Activated CD8-positive, alpha-beta T cell treated with anti-CD3 and anti-CD28 coated beads for 36 hours (primary cell): ENCODE measurements around the gene SLC9C2. TPM values are rescaled to one million over a fixed set of nuclear protein-coding genes. Genes with fewer than 3 reads are reported as not detected.
"Not testable (repeated sequence)": the region's sequence is repeated elsewhere in the genome, so short reads cannot be mapped to it uniquely, and the experiment has no call there.

Experiments
- ATAC-seq: fragments of 200-7000 bp; cut with Tn5 transposase; one replicate; pipeline ENCODE4 v1.10.0; 2021; ENCODE audit warnings: mild to moderate bottlenecking, moderate library complexity
- CTCF ChIA-PET: fragments of 350-600 bp; sonication (Branson Sonifier 250); formaldehyde crosslinking; loops from one replicate; lab custom pipeline; 2021; ENCODE audit warnings: antibody characterized with exemption; lab: Charles Lee
- POLR2A ChIA-PET: fragments of 350-600 bp; sonication (Branson Sonifier 250); formaldehyde crosslinking; loops from one replicate; lab custom pipeline; 2021; ENCODE audit warnings: antibody characterized with exemption; lab: Charles Lee
- DNase-seq: peaks from one replicate; pipeline ENCODE4 v3.0.0-alpha.2; 2020
- H3K27ac Mint-ChIP-seq: one replicate; pipeline ENCODE4 v1.8.0; 2021; ENCODE audit warnings: mild to moderate bottlenecking, mixed read lengths
- H3K27me3 Mint-ChIP-seq: one replicate; pipeline ENCODE4 v1.8.0; 2021; ENCODE audit warnings: mixed read lengths
- H3K36me3 Mint-ChIP-seq: one replicate; pipeline ENCODE4 v1.8.0; 2021; ENCODE audit warnings: low read depth, mixed read lengths
- H3K4me1 Mint-ChIP-seq: one replicate; pipeline ENCODE4 v1.8.0; 2021; ENCODE audit warnings: low read depth, mixed read lengths
- H3K4me3 Mint-ChIP-seq: one replicate; pipeline ENCODE4 v1.8.0; 2021; ENCODE audit warnings: mild to moderate bottlenecking, moderate library complexity, mixed read lengths
- H3K9me3 Mint-ChIP-seq: one replicate; pipeline ENCODE4 v1.8.0; 2021; ENCODE audit warnings: mixed read lengths
- CTCF ChIP-seq: fragments of 200-600 bp; IDR thresholded peaks from one replicate; pipeline ENCODE4 v1.8.0; 2022; ENCODE audit warnings: antibody characterized with exemption, mild to moderate bottlenecking
- intact Hi-C: fragments of 100-400 bp; cut with micrococcal nuclease; formaldehyde crosslinking; loops from one replicate; pipeline ENCODE4 v1.10.0; 2022
- total RNA-seq, 2 experiments: library from RNA; stranded (reverse); gene quantifications; one replicate each; pipeline ENCODE4 v1.2.3, GENCODE V29; 2021

Gene SLC9C2
- total RNA-seq, 2 experiments from 2014 or later = not detected

- H3K36me3 Mint-ChIP-seq = peaks cover under 1% of the 10 kb centered on the region
- ATAC-seq (no peak), DNase-seq (no peak)
- no peak overlapping the region for H3K27ac Mint-ChIP-seq
- ChIA-PET POLR2A (no interaction called here), CTCF (no interaction called here)
- peaks cover 13% of the 10 kb centered on the region for H3K4me1 Mint-ChIP-seq
- intact Hi-C loops = no loop called here
- no peaks in the 10 kb centered on the region for H3K27me3 Mint-ChIP-seq
- no peak for TF ChIP-seq CTCF
- H3K4me3 Mint-ChIP-seq = no peak overlapping the region
- peaks cover 3% of the 10 kb centered on the region for H3K9me3 Mint-ChIP-seq
These were observed 30.5 kb downstream of the SLC9C2 start for GRCh38 chr1:173572201-173572873.

GRCh38 chr1:173570370-173571007, 32.4 kb downstream of the SLC9C2 start:
- no peak for TF ChIP-seq CTCF
- intact Hi-C loops = no loop called here
- ATAC-seq (peak; percentile 75), DNase-seq (peak; percentile 38)
- Mint-ChIP-seq H3K27ac (no peak overlapping the region), H3K4me1 (peaks cover 13% of the 10 kb centered on the region), H3K36me3 (peaks cover 3% of the 10 kb centered on the region), H3K4me3 (no peak overlapping the region), H3K9me3 (peaks cover 8% of the 10 kb centered on the region), H3K27me3 (no peaks in the 10 kb centered on the region)
- ChIA-PET CTCF (no interaction called here), POLR2A (no interaction called here)

GRCh38 chr1:173568483-173568882, 34.4 kb downstream of the SLC9C2 start:
- TF ChIP-seq CTCF = no peak
- Mint-ChIP-seq H3K9me3 (peaks cover 8% of the 10 kb centered on the region), H3K27ac (no peak overlapping the region), H3K27me3 (no peaks in the 10 kb centered on the region), H3K4me1 (peaks cover 13% of the 10 kb centered on the region), H3K36me3 (peaks cover 3% of the 10 kb centered on the region), H3K4me3 (no peak overlapping the region)
- intact Hi-C loops = no loop called here
- ChIA-PET POLR2A (no interaction called here), CTCF (no interaction called here)
- ATAC-seq (no peak), DNase-seq (no peak)

- H3K4me3 Mint-ChIP-seq, H3K4me1 Mint-ChIP-seq, DNase-seq, POLR2A ChIA-PET, H3K36me3 Mint-ChIP-seq, H3K27ac Mint-ChIP-seq, H3K9me3 Mint-ChIP-seq, ATAC-seq, CTCF ChIA-PET, H3K27me3 Mint-ChIP-seq, intact Hi-C loops: not testable (repeated sequence)
These were observed 39.0 kb downstream of the SLC9C2 start for GRCh38 chr1:173563846-173564245.

- POLR2A ChIA-PET = no interaction called here
- CTCF ChIA-PET = no interaction called here
- H3K27me3 Mint-ChIP-seq = no peaks in the 10 kb centered on the region
- H3K9me3 Mint-ChIP-seq = peaks cover 8% of the 10 kb centered on the region
- no peak overlapping the region for H3K27ac Mint-ChIP-seq
- intact Hi-C loops = no loop called here
- H3K4me3 Mint-ChIP-seq = no peak overlapping the region
- ATAC-seq (no peak), DNase-seq (no peak)
- peaks cover 7% of the 10 kb centered on the region for H3K4me1 Mint-ChIP-seq
- peaks cover 3% of the 10 kb centered on the region for H3K36me3 Mint-ChIP-seq
- TF ChIP-seq CTCF = no peak
These were observed 40.1 kb downstream of the SLC9C2 start for GRCh38 chr1:173562813-173563212.
